ENCODE measurements around the gene CLEC11A.

The CLEC11A gene

GRCh38 chr19:50723069-50723468, at the start of gene CLEC11A:
Gene CLEC11A (plus strand): TSS chr19:50723364. CDS start chr19:50723526, 162 bp downstream.
- no peak for DNase-seq

GRCh38 chr19:50676625-50677197, 46.5 kb upstream of the CLEC11A start:
- DNase-seq: no peak

- DNase-seq: no peak
Observed at GRCh38 chr19:50677636-50678035, 45.5 kb upstream of the CLEC11A start.

GRCh38 chr19:50678323-50678722, 44.8 kb upstream of the CLEC11A start:
- no peak for DNase-seq

- peak; percentile 59 to 73 for DNase-seq
Observed at GRCh38 chr19:50679177-50680125, 43.7 kb upstream of the CLEC11A start.

- no peak for DNase-seq
Observed at GRCh38 chr19:50686310-50687032, 36.7 kb upstream of the CLEC11A start.

GRCh38 chr19:50688766-50689165, 34.4 kb upstream of the CLEC11A start:
- no peak for DNase-seq

GRCh38 chr19:50690439-50690838, 32.7 kb upstream of the CLEC11A start:
- no peak for DNase-seq

- DNase-seq: no peak
Observed at GRCh38 chr19:50693064-50693975, 29.8 kb upstream of the CLEC11A start.

GRCh38 chr19:50694815-50695145, 28.4 kb upstream of the CLEC11A start:
- no peak for DNase-seq

- peak; percentile 35 to 67 for DNase-seq
Observed at GRCh38 chr19:50695251-50696093, 27.7 kb upstream of the CLEC11A start.

GRCh38 chr19:50696094-50696483, 27.1 kb upstream of the CLEC11A start:
- DNase-seq: no peak

- no peak for DNase-seq
Observed at GRCh38 chr19:50697414-50698124, 25.6 kb upstream of the CLEC11A start.

- DNase-seq: no peak
Observed at GRCh38 chr19:50701367-50701985, 21.7 kb upstream of the CLEC11A start.

GRCh38 chr19:50702158-50702870, 20.9 kb upstream of the CLEC11A start:
- no peak for DNase-seq

- DNase-seq: no peak
Observed at GRCh38 chr19:50702871-50703829, 20.0 kb upstream of the CLEC11A start.

GRCh38 chr19:50703915-50704796, 19.0 kb upstream of the CLEC11A start:
- DNase-seq: peak; percentile 50 to 65

All from SHP77 (cell line).